HepG2 (cell line): ENCODE results near the gene PLRG1. TPM values are rescaled to one million over a fixed set of nuclear protein-coding genes. Genes with fewer than 3 reads are reported as not detected.

Experiments used
- FOXC1 ChIP-seq: sonication (generic); formaldehyde crosslinking; IDR thresholded peaks from 2 replicates; pipeline ENCODE4 v1.8.0; 2022; ENCODE audit warnings: mild to moderate bottlenecking, missing genetic modification reagents, borderline replicate concordance
- FOXP4 ChIP-seq: sonication (generic); formaldehyde crosslinking; IDR thresholded peaks from 2 replicates; pipeline ENCODE4 v1.4.0; 2020; ENCODE audit warnings: missing genetic modification reagents
- GLI4 ChIP-seq: sonication (generic); formaldehyde crosslinking; IDR thresholded peaks from 2 replicates; pipeline ENCODE4 v1.5.1; 2020; ENCODE audit warnings: missing genetic modification reagents, mild to moderate bottlenecking, moderate library complexity, borderline replicate concordance
- HIVEP1 ChIP-seq: sonication (generic); formaldehyde crosslinking; IDR thresholded peaks from 2 replicates; pipeline ENCODE4 v1.4.0; 2020; ENCODE audit warnings: mild to moderate bottlenecking, missing genetic modification reagents
- MAFK ChIP-seq, 2 experiments: IDR thresholded peaks in 1 of 2; conservative IDR thresholded peaks in 1 of 2; 2 replicates each; pipeline ENCODE4 v1.6.1; 2011; ENCODE audit warnings: improper control_type of control experiment in 2 of 2, low read length in 2 of 2
- MAX ChIP-seq: IDR thresholded peaks from 2 replicates; pipeline ENCODE4 v1.6.1; 2012; ENCODE audit warnings: inconsistent platforms
- NR2F2 ChIP-seq: IDR thresholded peaks from 2 replicates; pipeline ENCODE4 v1.6.1; 2012; ENCODE audit warnings: low read depth, inconsistent platforms, borderline replicate concordance
- ZBTB3 ChIP-seq: sonication (generic); formaldehyde crosslinking; IDR thresholded peaks from 2 replicates; pipeline ENCODE4 v1.4.0; 2020; ENCODE audit warnings: low read depth, mild to moderate bottlenecking, moderate library complexity, missing genetic modification reagents, borderline replicate concordance
- ZNF660 ChIP-seq: sonication (generic); formaldehyde crosslinking; IDR thresholded peaks from 2 replicates; pipeline ENCODE4 v1.5.1; 2020; ENCODE audit warnings: mild to moderate bottlenecking, low read depth, missing genetic modification reagents, borderline replicate concordance
- polyA plus RNA-seq, 8 experiments: library from polyadenylated mRNA; depleted of rRNA in 3 of 8; stranded (reverse) in 7 of 8; unstranded in 1 of 8; fragments of >200 nt; fragmentation: Illumina TruSeq in 4 of 8; extraction: Trizol in 4 of 8; gene quantifications; 2 replicates each; pipeline versions ENCODE4 v1.2.1 to v1.2.3, GENCODE V29; 2011 to 2016; ENCODE audit warnings: low read depth in 4 of 8, missing spikeins in 1 of 8, mixed read lengths in 1 of 8; ENCODE audit not compliant: insufficient read depth in 1 of 8
- total RNA-seq, 5 experiments: library from RNA; depleted of rRNA; stranded (reverse); fragments of >200 nt; fragmentation: Illumina TruSeq; extraction: Trizol; gene quantifications; 2 replicates each; pipeline ENCODE4 v1.2.3, GENCODE V29; 2016; ENCODE audit warnings: low read depth in 1 of 5
- TF ChIP-seq, protein P1 (sequence below): sonication (generic); formaldehyde crosslinking; IDR thresholded peaks from 2 replicates; pipeline ENCODE4 v1.4.0; 2020; ENCODE audit warnings: mild to moderate bottlenecking, missing genetic modification reagents, borderline replicate concordance
- TF ChIP-seq, protein P2 (sequence below): sonication (generic); formaldehyde crosslinking; conservative IDR thresholded peaks from 2 replicates; pipeline ENCODE4 v1.4.0; 2020; ENCODE audit warnings: missing genetic modification reagents
- TF ChIP-seq, protein P3 (sequence below): sonication (generic); formaldehyde crosslinking; IDR thresholded peaks from 2 replicates; pipeline ENCODE4 v1.5.1; 2020; ENCODE audit warnings: mild to moderate bottlenecking, missing genetic modification reagents, borderline replicate concordance

The PLRG1 gene
- total and polyA plus RNA-seq, 2 of the 13 experiments (the other 11 are each of a cell fraction or from before 2014, with no cell fraction given), result 77.3 to 110 TPM

DNA sequence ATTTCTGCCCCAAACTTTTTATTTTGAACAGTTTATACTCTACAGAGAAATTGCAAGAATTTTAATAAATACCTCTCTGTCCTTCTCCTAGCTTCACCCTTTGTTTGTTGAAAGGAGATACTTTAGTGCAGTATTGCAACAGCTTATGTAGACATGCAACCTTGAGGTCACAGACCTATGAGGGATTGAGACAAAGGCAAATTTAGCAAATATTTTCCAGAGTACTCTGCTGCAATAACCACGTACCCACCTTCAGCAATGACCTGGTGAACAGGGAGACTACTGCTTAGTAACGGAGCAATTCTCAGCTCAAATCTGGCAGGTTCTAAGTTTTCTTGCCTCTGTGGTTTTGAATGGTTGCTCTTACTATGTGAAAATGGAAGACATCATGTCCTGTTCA, 27.1 kb upstream of the PLRG1 start (continued):
- TF ChIP-seq, protein P1, sequence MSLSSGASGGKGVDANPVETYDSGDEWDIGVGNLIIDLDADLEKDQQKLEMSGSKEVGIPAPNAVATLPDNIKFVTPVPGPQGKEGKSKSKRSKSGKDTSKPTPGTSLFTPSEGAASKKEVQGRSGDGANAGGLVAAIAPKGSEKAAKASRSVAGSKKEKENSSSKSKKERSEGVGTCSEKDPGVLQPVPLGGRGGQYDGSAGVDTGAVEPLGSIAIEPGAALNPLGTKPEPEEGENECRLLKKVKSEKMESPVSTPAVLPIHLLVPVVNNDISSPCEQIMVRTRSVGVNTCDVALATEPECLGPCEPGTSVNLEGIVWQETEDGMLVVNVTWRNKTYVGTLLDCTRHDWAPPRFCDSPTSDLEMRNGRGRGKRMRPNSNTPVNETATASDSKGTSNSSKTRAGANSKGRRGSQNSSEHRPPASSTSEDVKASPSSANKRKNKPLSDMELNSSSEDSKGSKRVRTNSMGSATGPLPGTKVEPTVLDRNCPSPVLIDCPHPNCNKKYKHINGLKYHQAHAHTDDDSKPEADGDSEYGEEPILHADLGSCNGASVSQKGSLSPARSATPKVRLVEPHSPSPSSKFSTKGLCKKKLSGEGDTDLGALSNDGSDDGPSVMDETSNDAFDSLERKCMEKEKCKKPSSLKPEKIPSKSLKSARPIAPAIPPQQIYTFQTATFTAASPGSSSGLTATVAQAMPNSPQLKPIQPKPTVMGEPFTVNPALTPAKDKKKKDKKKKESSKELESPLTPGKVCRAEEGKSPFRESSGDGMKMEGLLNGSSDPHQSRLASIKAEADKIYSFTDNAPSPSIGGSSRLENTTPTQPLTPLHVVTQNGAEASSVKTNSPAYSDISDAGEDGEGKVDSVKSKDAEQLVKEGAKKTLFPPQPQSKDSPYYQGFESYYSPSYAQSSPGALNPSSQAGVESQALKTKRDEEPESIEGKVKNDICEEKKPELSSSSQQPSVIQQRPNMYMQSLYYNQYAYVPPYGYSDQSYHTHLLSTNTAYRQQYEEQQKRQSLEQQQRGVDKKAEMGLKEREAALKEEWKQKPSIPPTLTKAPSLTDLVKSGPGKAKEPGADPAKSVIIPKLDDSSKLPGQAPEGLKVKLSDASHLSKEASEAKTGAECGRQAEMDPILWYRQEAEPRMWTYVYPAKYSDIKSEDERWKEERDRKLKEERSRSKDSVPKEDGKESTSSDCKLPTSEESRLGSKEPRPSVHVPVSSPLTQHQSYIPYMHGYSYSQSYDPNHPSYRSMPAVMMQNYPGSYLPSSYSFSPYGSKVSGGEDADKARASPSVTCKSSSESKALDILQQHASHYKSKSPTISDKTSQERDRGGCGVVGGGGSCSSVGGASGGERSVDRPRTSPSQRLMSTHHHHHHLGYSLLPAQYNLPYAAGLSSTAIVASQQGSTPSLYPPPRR (CRISPR knock-in tag), result peak; percentile 94
- TF ChIP-seq MAFK (conservative IDR thresholded peaks at IDR 0.05 in 1 of 2, IDR thresholded peaks at IDR 0.05 in 1 of 2; ENCODE audit: low read length in 2 of 2), result no peak
- TF ChIP-seq FOXP4, result peak; percentile 94
- TF ChIP-seq, protein P2, sequence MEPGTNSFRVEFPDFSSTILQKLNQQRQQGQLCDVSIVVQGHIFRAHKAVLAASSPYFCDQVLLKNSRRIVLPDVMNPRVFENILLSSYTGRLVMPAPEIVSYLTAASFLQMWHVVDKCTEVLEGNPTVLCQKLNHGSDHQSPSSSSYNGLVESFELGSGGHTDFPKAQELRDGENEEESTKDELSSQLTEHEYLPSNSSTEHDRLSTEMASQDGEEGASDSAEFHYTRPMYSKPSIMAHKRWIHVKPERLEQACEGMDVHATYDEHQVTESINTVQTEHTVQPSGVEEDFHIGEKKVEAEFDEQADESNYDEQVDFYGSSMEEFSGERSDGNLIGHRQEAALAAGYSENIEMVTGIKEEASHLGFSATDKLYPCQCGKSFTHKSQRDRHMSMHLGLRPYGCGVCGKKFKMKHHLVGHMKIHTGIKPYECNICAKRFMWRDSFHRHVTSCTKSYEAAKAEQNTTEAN (CRISPR knock-in tag), result peak; percentile 42; the same call in 1 of the 2 replicates
- TF ChIP-seq, protein P3, sequence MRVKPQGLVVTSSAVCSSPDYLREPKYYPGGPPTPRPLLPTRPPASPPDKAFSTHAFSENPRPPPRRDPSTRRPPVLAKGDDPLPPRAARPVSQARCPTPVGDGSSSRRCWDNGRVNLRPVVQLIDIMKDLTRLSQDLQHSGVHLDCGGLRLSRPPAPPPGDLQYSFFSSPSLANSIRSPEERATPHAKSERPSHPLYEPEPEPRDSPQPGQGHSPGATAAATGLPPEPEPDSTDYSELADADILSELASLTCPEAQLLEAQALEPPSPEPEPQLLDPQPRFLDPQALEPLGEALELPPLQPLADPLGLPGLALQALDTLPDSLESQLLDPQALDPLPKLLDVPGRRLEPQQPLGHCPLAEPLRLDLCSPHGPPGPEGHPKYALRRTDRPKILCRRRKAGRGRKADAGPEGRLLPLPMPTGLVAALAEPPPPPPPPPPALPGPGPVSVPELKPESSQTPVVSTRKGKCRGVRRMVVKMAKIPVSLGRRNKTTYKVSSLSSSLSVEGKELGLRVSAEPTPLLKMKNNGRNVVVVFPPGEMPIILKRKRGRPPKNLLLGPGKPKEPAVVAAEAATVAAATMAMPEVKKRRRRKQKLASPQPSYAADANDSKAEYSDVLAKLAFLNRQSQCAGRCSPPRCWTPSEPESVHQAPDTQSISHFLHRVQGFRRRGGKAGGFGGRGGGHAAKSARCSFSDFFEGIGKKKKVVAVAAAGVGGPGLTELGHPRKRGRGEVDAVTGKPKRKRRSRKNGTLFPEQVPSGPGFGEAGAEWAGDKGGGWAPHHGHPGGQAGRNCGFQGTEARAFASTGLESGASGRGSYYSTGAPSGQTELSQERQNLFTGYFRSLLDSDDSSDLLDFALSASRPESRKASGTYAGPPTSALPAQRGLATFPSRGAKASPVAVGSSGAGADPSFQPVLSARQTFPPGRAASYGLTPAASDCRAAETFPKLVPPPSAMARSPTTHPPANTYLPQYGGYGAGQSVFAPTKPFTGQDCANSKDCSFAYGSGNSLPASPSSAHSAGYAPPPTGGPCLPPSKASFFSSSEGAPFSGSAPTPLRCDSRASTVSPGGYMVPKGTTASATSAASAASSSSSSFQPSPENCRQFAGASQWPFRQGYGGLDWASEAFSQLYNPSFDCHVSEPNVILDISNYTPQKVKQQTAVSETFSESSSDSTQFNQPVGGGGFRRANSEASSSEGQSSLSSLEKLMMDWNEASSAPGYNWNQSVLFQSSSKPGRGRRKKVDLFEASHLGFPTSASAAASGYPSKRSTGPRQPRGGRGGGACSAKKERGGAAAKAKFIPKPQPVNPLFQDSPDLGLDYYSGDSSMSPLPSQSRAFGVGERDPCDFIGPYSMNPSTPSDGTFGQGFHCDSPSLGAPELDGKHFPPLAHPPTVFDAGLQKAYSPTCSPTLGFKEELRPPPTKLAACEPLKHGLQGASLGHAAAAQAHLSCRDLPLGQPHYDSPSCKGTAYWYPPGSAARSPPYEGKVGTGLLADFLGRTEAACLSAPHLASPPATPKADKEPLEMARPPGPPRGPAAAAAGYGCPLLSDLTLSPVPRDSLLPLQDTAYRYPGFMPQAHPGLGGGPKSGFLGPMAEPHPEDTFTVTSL, result peak; percentile 88
- TF ChIP-seq MAX, result no peak
- no peak for TF ChIP-seq ZNF660
- TF ChIP-seq HIVEP1 (CRISPR knock-in tag), result no peak
- TF ChIP-seq FOXC1 (CRISPR knock-in tag), result no peak
- no peak for TF ChIP-seq GLI4
- TF ChIP-seq NR2F2, result peak; percentile 96
- TF ChIP-seq ZBTB3 (CRISPR knock-in tag), result no peak
